ENCODE data around the gene ERBB2.
A peak's percentile ranks its signal among the peaks of the same experiment; 100 is the strongest.

GRCh38 chr17:39737760-39738567, 38.1 kb downstream of the ERBB2 start, which contains the start of gene GRB7:
- TF ChIP-seq, protein P1, sequence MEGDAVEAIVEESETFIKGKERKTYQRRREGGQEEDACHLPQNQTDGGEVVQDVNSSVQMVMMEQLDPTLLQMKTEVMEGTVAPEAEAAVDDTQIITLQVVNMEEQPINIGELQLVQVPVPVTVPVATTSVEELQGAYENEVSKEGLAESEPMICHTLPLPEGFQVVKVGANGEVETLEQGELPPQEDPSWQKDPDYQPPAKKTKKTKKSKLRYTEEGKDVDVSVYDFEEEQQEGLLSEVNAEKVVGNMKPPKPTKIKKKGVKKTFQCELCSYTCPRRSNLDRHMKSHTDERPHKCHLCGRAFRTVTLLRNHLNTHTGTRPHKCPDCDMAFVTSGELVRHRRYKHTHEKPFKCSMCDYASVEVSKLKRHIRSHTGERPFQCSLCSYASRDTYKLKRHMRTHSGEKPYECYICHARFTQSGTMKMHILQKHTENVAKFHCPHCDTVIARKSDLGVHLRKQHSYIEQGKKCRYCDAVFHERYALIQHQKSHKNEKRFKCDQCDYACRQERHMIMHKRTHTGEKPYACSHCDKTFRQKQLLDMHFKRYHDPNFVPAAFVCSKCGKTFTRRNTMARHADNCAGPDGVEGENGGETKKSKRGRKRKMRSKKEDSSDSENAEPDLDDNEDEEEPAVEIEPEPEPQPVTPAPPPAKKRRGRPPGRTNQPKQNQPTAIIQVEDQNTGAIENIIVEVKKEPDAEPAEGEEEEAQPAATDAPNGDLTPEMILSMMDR (IDR thresholded peaks at IDR 0.05): no peak
- TF ChIP-seq POLR2A (IDR thresholded peaks at IDR 0.05): peak in 2 of 4 donors; percentile 48 to 76
- peak; percentile 9 to 61 (median 55) for TF ChIP-seq POLR2AphosphoS5 (IDR thresholded peaks at IDR 0.05)
